WTC11 (cell line): ENCODE measurements around the gene BHLHE23. TPM values are rescaled to one million over a fixed set of nuclear protein-coding genes. Genes with fewer than 3 reads are reported as not detected.
A peak's percentile ranks its signal among the peaks of the same experiment; 100 is the strongest.

Experiments
- ATAC-seq: fragments of 200-7000 bp; cut with Tn5 transposase; 2 replicates; pipeline ENCODE4 v1.10.0; 2021; ENCODE audit warnings: mild to moderate bottlenecking, moderate library complexity
- CTCF ChIA-PET: fragments of 300-600 bp; sonication (Branson Sonifier 250); formaldehyde crosslinking; loops from one replicate; lab custom pipeline; 2021; ENCODE audit warnings: antibody characterized with exemption; lab: Charles Lee
- POLR2A ChIA-PET: fragments of 350-600 bp; sonication (Branson Sonifier 250); formaldehyde crosslinking; loops from one replicate; lab custom pipeline; 2021; ENCODE audit warnings: antibody characterized with exemption; lab: Charles Lee
- DNase-seq: peaks from one replicate; pipeline ENCODE4 v3.0.0; 2021; ENCODE audit warnings: low spot score
- H3K27ac Mint-ChIP-seq: 2 replicates; pipeline ENCODE4 v1.8.0; 2021; ENCODE audit warnings: mixed read lengths
- H3K27me3 Mint-ChIP-seq: 2 replicates; pipeline ENCODE4 v1.8.0; 2021; ENCODE audit warnings: low read depth, mild to moderate bottlenecking, moderate library complexity, mixed read lengths
- H3K36me3 Mint-ChIP-seq: 2 replicates; pipeline ENCODE4 v1.8.0; 2021; ENCODE audit warnings: mixed read lengths
- H3K4me1 Mint-ChIP-seq: 2 replicates; pipeline ENCODE4 v1.8.0; 2022; ENCODE audit warnings: mixed read lengths
- H3K4me3 Mint-ChIP-seq: 2 replicates; pipeline ENCODE4 v1.8.0; 2021; ENCODE audit warnings: mild to moderate bottlenecking, moderate library complexity, mixed read lengths
- H3K9me3 Mint-ChIP-seq: 2 replicates; pipeline ENCODE4 v1.8.0; 2021; ENCODE audit warnings: mixed read lengths
- ARID4B ChIP-seq: sonication (generic); formaldehyde crosslinking; IDR thresholded peaks from 2 replicates; pipeline ENCODE4 v1.8.0; 2023; ENCODE audit warnings: missing genetic modification reagents, mild to moderate bottlenecking, borderline replicate concordance
- E2F1 ChIP-seq: sonication (generic); formaldehyde crosslinking; IDR thresholded peaks from 2 replicates; pipeline ENCODE4 v1.8.0; 2022; ENCODE audit warnings: mild to moderate bottlenecking, missing genetic modification reagents
- E2F4 ChIP-seq: sonication (generic); formaldehyde crosslinking; IDR thresholded peaks from 2 replicates; pipeline ENCODE4 v1.8.1; 2022; ENCODE audit warnings: low read depth, mild to moderate bottlenecking, moderate library complexity, missing genetic modification reagents, borderline replicate concordance
- E2F5 ChIP-seq: sonication (generic); formaldehyde crosslinking; IDR thresholded peaks from 2 replicates; pipeline ENCODE4 v1.8.1; 2022; ENCODE audit warnings: mild to moderate bottlenecking, moderate library complexity, missing genetic modification reagents
- ERG ChIP-seq: fragments of 250-450 bp; sonication (Bioruptor Pico); IDR thresholded peaks from 2 replicates; pipeline ENCODE4 v1.8.0; 2021; ENCODE audit warnings: mild to moderate bottlenecking
- MYBL2 ChIP-seq: sonication (generic); formaldehyde crosslinking; IDR thresholded peaks from 2 replicates; pipeline ENCODE4 v1.8.1; 2023; ENCODE audit warnings: mild to moderate bottlenecking, moderate library complexity, missing genetic modification reagents
- NR2C2 ChIP-seq: sonication (generic); formaldehyde crosslinking; IDR thresholded peaks from 2 replicates; pipeline ENCODE4 v1.8.0; 2022; ENCODE audit warnings: mild to moderate bottlenecking, missing genetic modification reagents
- PRRX2 ChIP-seq: fragments of 250-450 bp; sonication (Bioruptor Pico); IDR thresholded peaks from 2 replicates; pipeline ENCODE4 v1.8.0; 2021; ENCODE audit warnings: mild to moderate bottlenecking
- RORB ChIP-seq: fragments of 250-450 bp; sonication (Bioruptor Pico); IDR thresholded peaks from 2 replicates; pipeline ENCODE4 v1.9.0; 2021; ENCODE audit warnings: mild to moderate bottlenecking
- ZBTB21 ChIP-seq: sonication (generic); formaldehyde crosslinking; IDR thresholded peaks from 2 replicates; pipeline ENCODE4 v1.8.1; 2023; ENCODE audit warnings: mild to moderate bottlenecking, missing genetic modification reagents, borderline replicate concordance
- ZNF219 ChIP-seq: sonication (generic); formaldehyde crosslinking; IDR thresholded peaks from 2 replicates; pipeline ENCODE4 v1.8.0; 2023; ENCODE audit warnings: missing genetic modification reagents, mild to moderate bottlenecking, borderline replicate concordance
- ZNF263 ChIP-seq: sonication (generic); formaldehyde crosslinking; IDR thresholded peaks from 2 replicates; pipeline ENCODE4 v1.8.1; 2022; ENCODE audit warnings: low read depth, mild to moderate bottlenecking, moderate library complexity, missing genetic modification reagents
- ZNF532 ChIP-seq: fragments of 250-450 bp; sonication (Bioruptor Pico); IDR thresholded peaks from 2 replicates; pipeline ENCODE4 v1.9.0; 2021; ENCODE audit warnings: mild to moderate bottlenecking, borderline replicate concordance
- total RNA-seq: library from RNA; stranded (reverse); gene quantifications from 3 replicates; pipeline ENCODE4 v1.2.3, GENCODE V29; 2021

BHLHE23 gene
- total RNA-seq, 1 experiment from 2014 or later: 1.3 TPM

- Mint-ChIP-seq H3K4me1 (peaks cover 15% of the 10 kb centered on the region), H3K27me3 (no peaks in the 10 kb centered on the region; the same call in 1 of the 2 replicates), H3K9me3 (no peaks in the 10 kb centered on the region), H3K27ac (peak overlapping the region; percentile 23; the same call in 1 of the 2 replicates), H3K4me3 (no peak overlapping the region), H3K36me3 (no peaks in the 10 kb centered on the region)
- DNase-seq: no peak
- no peak for ATAC-seq
- TF ChIP-seq ZNF219 (CRISPR knock-in tag) (no peak), E2F4 (CRISPR knock-in tag) (no peak), E2F5 (CRISPR knock-in tag) (no peak), RORB (CRISPR knock-in tag) (no peak)
- POLR2A ChIA-PET: no interaction called here
- CTCF ChIA-PET: no interaction called here
Measured at GRCh38 chr20:62989201-62989601, 17.6 kb downstream of the BHLHE23 start.

- Mint-ChIP-seq H3K27me3 (no peaks in the 10 kb centered on the region; the same call in 1 of the 2 replicates), H3K36me3 (no peaks in the 10 kb centered on the region), H3K9me3 (no peaks in the 10 kb centered on the region), H3K4me1 (peaks cover 30% of the 10 kb centered on the region), H3K27ac (no peak overlapping the region), H3K4me3 (no peak overlapping the region)
- DNase-seq (no peak), ATAC-seq (no peak)
- ChIA-PET POLR2A (no interaction called here), CTCF (interaction anchor here (1.3 kb wide), 1 partner anchor 8 kb away, joined by 3 read pairs; no protein-coding TSS in a partner anchor)
- no peak for TF ChIP-seq ZNF263
- TF ChIP-seq E2F1 (CRISPR knock-in tag): no peak
- no peak for TF ChIP-seq ZBTB21 (CRISPR knock-in tag)
- TF ChIP-seq MYBL2 (CRISPR knock-in tag): no peak
- TF ChIP-seq RORB (CRISPR knock-in tag): no peak
Measured at GRCh38 chr20:62987114-62987513, 19.6 kb downstream of the BHLHE23 start.

GRCh38 chr20:62986257-62986800, 20.4 kb downstream of the BHLHE23 start:
- POLR2A ChIA-PET: no interaction called here
- no peak overlapping the region for H3K27ac Mint-ChIP-seq
- no peaks in the 10 kb centered on the region for H3K36me3 Mint-ChIP-seq
- TF ChIP-seq ARID4B (CRISPR knock-in tag) (no peak), PRRX2 (CRISPR knock-in tag) (no peak)
- peaks cover 30% of the 10 kb centered on the region for H3K4me1 Mint-ChIP-seq
- H3K27me3 Mint-ChIP-seq: no peaks in the 10 kb centered on the region; the same call in 1 of the 2 replicates
- H3K9me3 Mint-ChIP-seq: no peaks in the 10 kb centered on the region
- DNase-seq (no peak), ATAC-seq (no peak)
- H3K4me3 Mint-ChIP-seq: no peak overlapping the region
- CTCF ChIA-PET: interaction anchor here (1.3 kb wide), 1 partner anchor 9 kb away, joined by 5 read pairs; no protein-coding TSS in a partner anchor

- Mint-ChIP-seq H3K9me3 (no peaks in the 10 kb centered on the region), H3K27me3 (no peaks in the 10 kb centered on the region; the same call in 1 of the 2 replicates), H3K4me1 (peaks cover 30% of the 10 kb centered on the region), H3K36me3 (no peaks in the 10 kb centered on the region), H3K4me3 (no peak overlapping the region), H3K27ac (no peak overlapping the region)
- DNase-seq (no peak), ATAC-seq (no peak)
- POLR2A ChIA-PET: no interaction called here
- CTCF ChIA-PET: interaction anchor here (0.7 to 1.3 kb wide), 2 partner anchors 9 to 23 kb away, joined by 3 to 5 read pairs; no protein-coding TSS in a partner anchor
- TF ChIP-seq ZNF532 (CRISPR knock-in tag) (no peak), ERG (CRISPR knock-in tag) (no peak), NR2C2 (no peak), PRRX2 (CRISPR knock-in tag) (no peak)
Measured at GRCh38 chr20:62985444-62985778, 21.4 kb downstream of the BHLHE23 start.
